ENCODE data around the gene MAN1A1. TPM values are rescaled to one million over a fixed set of nuclear protein-coding genes. Genes with fewer than 3 reads are reported as not detected.

MAN1A1 gene
- total and polyA plus RNA-seq, 2 experiments from 2014 or later = 2.0 to 8.7 TPM

- TF ChIP-seq REST (IDR thresholded peaks at IDR 0.05; ENCODE audit: unreplicated experiment) = no peak
These were observed 188.7 kb downstream of the MAN1A1 start (continued) for GRCh38 chr6:119160911-119161310.

GRCh38 chr6:119158057-119158848 lies 191.3 kb downstream of the MAN1A1 start:
- ATAC-seq = no peak
- Histone ChIP-seq H4K20me1 (replicated peaks; ENCODE audit: insufficient read depth) (no peaks in the 10 kb centered on the region), H2AFZ (no peak overlapping the region), H3K27me3 (ENCODE audit: insufficient read depth) (no peaks in the 10 kb centered on the region), H3K79me2 (replicated peaks; ENCODE audit: insufficient read depth) (no peaks in the 10 kb centered on the region), H3K4me1 (ENCODE audit: insufficient read depth) (no peaks in the 10 kb centered on the region), H3F3A (replicated peaks; ENCODE audit: low read depth) (no peaks in the 10 kb centered on the region), H3K4me3 (no peak overlapping the region), H3K27ac (ENCODE audit: low read depth) (no peak overlapping the region), H3K36me3 (ENCODE audit: insufficient read depth) (no peaks in the 10 kb centered on the region), H3K4me2 (no peak overlapping the region), H3K9me2 (ENCODE audit: insufficient read depth) (0 out of 2 replicates have a peak, but pooled peaks cover 4% of the 10 kb centered on the region)
- H3K4me1 Mint-ChIP-seq = no peaks in the 10 kb centered on the region
- no peak overlapping the region for H3K27ac Mint-ChIP-seq
- no peaks in the 10 kb centered on the region for H3K36me3 Mint-ChIP-seq (ENCODE audit: low read depth)
- H3K4me3 Mint-ChIP-seq = no peak overlapping the region
- H3K27me3 Mint-ChIP-seq (ENCODE audit: insufficient read depth, low read depth, poor library complexity) = no peaks in the 10 kb centered on the region
- no peaks in the 10 kb centered on the region for H3K9me3 Mint-ChIP-seq
- DNase-seq (ENCODE audit: low spot score) = no peak
- TF ChIP-seq JUNB (IDR thresholded peaks at IDR 0.05; ENCODE audit: unreplicated experiment) (no peak), ZNF114 (CRISPR knock-in tag; IDR thresholded peaks at IDR 0.05) (no peak), EZH2phosphoT487 (IDR thresholded peaks at IDR 0.05; ENCODE audit: unreplicated experiment) (no peak), STAT1 (IDR thresholded peaks at IDR 0.05; ENCODE audit: unreplicated experiment) (no peak), ZNF462 (CRISPR knock-in tag; IDR thresholded peaks at IDR 0.05) (no peak), NANOG (IDR thresholded peaks at IDR 0.05; ENCODE audit: borderline replicate concordance) (no peak), REST (IDR thresholded peaks at IDR 0.05; ENCODE audit: unreplicated experiment) (no peak), CTCF (conservative IDR thresholded peaks at IDR 0.05; ENCODE audit: low read depth in 2 of 2) (no peak)
